HG02678 (cell line): Measurements from ENCODE around the gene PRSS50.

Experiments used
- ATAC-seq: cut with Tn5 transposase; IDR thresholded peaks from one replicate; pipeline ENCODE4 v1.9.1; 2021; ENCODE audit warnings: mild to moderate bottlenecking, moderate library complexity; ENCODE audit not compliant: unreplicated experiment

Gene PRSS50

GRCh38 chr3:46671541-46672348, 45.9 kb downstream of the PRSS50 start:
- no peak for ATAC-seq

- no peak for ATAC-seq
Observed at GRCh38 chr3:46670891-46671427, 46.7 kb downstream of the PRSS50 start.

- no peak for ATAC-seq
Observed at GRCh38 chr3:46670000-46670890, 47.4 kb downstream of the PRSS50 start.

GRCh38 chr3:46669191-46669999, 48.3 kb downstream of the PRSS50 start:
- no peak for ATAC-seq

GRCh38 chr3:46668591-46668990, 49.1 kb downstream of the PRSS50 start:
- no peak for ATAC-seq

GRCh38 chr3:46668116-46668515, 49.6 kb downstream of the PRSS50 start:
- no peak for ATAC-seq

- ATAC-seq = no peak
Observed at GRCh38 chr3:46667657-46668056, 50.0 kb downstream of the PRSS50 start.

- no peak for ATAC-seq
Observed at GRCh38 chr3:46667061-46667621, 50.5 kb downstream of the PRSS50 start.

- ATAC-seq = no peak
Observed at GRCh38 chr3:46666453-46666845, 51.2 kb downstream of the PRSS50 start.

- ATAC-seq = no peak
Observed at GRCh38 chr3:46665763-46666452, 51.8 kb downstream of the PRSS50 start.

- no peak for ATAC-seq
Observed at GRCh38 chr3:46664971-46665762, 52.5 kb downstream of the PRSS50 start.

- ATAC-seq = no peak
Observed at GRCh38 chr3:46664188-46664970, 53.3 kb downstream of the PRSS50 start.

GRCh38 chr3:46663591-46664135, 54.0 kb downstream of the PRSS50 start:
- ATAC-seq = no peak

- ATAC-seq = no peak
Observed at GRCh38 chr3:46662771-46663551, 54.7 kb downstream of the PRSS50 start.
